Neutrophil (primary cell): ENCODE results near the gene PPP2R3B.

Experiments
- H3K27ac ChIP-seq: fragments of 200-600 bp; sonication (generic); 2 replicates; pipeline ENCODE4 v1.5.1; 2016; ENCODE audit warnings: mild to moderate bottlenecking, moderate library complexity
- H3K27me3 ChIP-seq: fragments of 200-600 bp; sonication (generic); 2 replicates; pipeline ENCODE4 v1.6.0; 2016; ENCODE audit warnings: mild to moderate bottlenecking
- H3K36me3 ChIP-seq: fragments of 200-600 bp; sonication (generic); 2 replicates; pipeline ENCODE4 v1.5.1; 2017
- H3K4me1 ChIP-seq, 2 experiments: fragments of 200-600 bp in 1 of 2; sonication (generic) in 1 of 2; 1 replicate in 1 of 2; 2 replicates in 1 of 2; pipeline versions ENCODE4 v1.5.1 to v1.6.1; 2013 to 2016; ENCODE audit warnings: low read depth in 1 of 2, low read length in 1 of 2, mild to moderate bottlenecking in 1 of 2, moderate library complexity in 1 of 2; ENCODE audit not compliant: control insufficient read depth in 1 of 2, insufficient read depth in 1 of 2
- H3K4me3 ChIP-seq, 2 experiments: fragments of 200-600 bp in 1 of 2; sonication (generic) in 1 of 2; 1 replicate in 1 of 2; 2 replicates in 1 of 2; pipeline ENCODE4 v1.5.1; 2013 to 2016; ENCODE audit warnings: low read depth in 1 of 2, low read length in 1 of 2, mild to moderate bottlenecking in 1 of 2, moderate library complexity in 1 of 2
- H3K9me3 ChIP-seq: fragments of 200-600 bp; sonication (generic); 2 replicates; pipeline ENCODE4 v1.5.1; 2016
- CTCF ChIP-seq: fragments of 200-600 bp; sonication (generic); IDR thresholded peaks from 2 replicates; pipeline ENCODE4 v1.5.1; 2016; ENCODE audit warnings: antibody characterized with exemption

Gene PPP2R3B

GRCh38 chrX:290476-291166 is 96.1 kb downstream of the PPP2R3B start:
- no peak for TF ChIP-seq CTCF
- H3K27me3 ChIP-seq: no peaks in the 10 kb centered on the region
- H3K27ac ChIP-seq: no peak overlapping the region
- peaks cover 60% of the 10 kb centered on the region for H3K36me3 ChIP-seq
- no peak overlapping the region for H3K4me3 ChIP-seq
- H3K9me3 ChIP-seq: no peaks in the 10 kb centered on the region
- H3K4me1 ChIP-seq: no peaks in the 10 kb centered on the region

GRCh38 chrX:288561-288991 is 98.1 kb downstream of the PPP2R3B start:
- Histone ChIP-seq H3K4me1 (peaks cover 0 to 2% of the 10 kb centered on the region in 2 experiments), H3K9me3 (no peaks in the 10 kb centered on the region), H3K27me3 (no peaks in the 10 kb centered on the region), H3K27ac (no peak overlapping the region), H3K36me3 (peaks cover 54% of the 10 kb centered on the region), H3K4me3 (no peak overlapping the region)
- TF ChIP-seq CTCF: no peak

GRCh38 chrX:287670-288069 is 99.0 kb downstream of the PPP2R3B start:
- Histone ChIP-seq H3K4me3 (no peak overlapping the region), H3K27ac (no peak overlapping the region), H3K27me3 (no peaks in the 10 kb centered on the region), H3K36me3 (peaks cover 45% of the 10 kb centered on the region), H3K9me3 (no peaks in the 10 kb centered on the region), H3K4me1 (peaks cover 3 to 4% of the 10 kb centered on the region in 2 experiments)
- no peak for TF ChIP-seq CTCF

- Histone ChIP-seq H3K36me3 (peaks cover 23% of the 10 kb centered on the region), H3K4me1 (peaks cover 4 to 6% of the 10 kb centered on the region in 2 experiments), H3K4me3 (no peak overlapping the region), H3K9me3 (no peaks in the 10 kb centered on the region), H3K27me3 (no peaks in the 10 kb centered on the region), H3K27ac (no peak overlapping the region)
- TF ChIP-seq CTCF: no peak
Measured at GRCh38 chrX:285076-285677, 101.5 kb downstream of the PPP2R3B start.
